HG03354 (cell line): Measurements from ENCODE around the gene GAS6.
"Not testable (repeated sequence)": the region's sequence is repeated elsewhere in the genome, so short reads cannot be mapped to it uniquely, and the experiment has no call there.

Experiments used
- ATAC-seq: cut with Tn5 transposase; IDR thresholded peaks from one replicate; pipeline ENCODE4 v1.9.1; 2021; ENCODE audit warnings: mild to moderate bottlenecking; ENCODE audit not compliant: unreplicated experiment, poor library complexity, severe bottlenecking

The GAS6 gene

GRCh38 chr13:113796964-113797676 lies 66.8 kb downstream of the GAS6 start:
- no peak for ATAC-seq

DNA sequence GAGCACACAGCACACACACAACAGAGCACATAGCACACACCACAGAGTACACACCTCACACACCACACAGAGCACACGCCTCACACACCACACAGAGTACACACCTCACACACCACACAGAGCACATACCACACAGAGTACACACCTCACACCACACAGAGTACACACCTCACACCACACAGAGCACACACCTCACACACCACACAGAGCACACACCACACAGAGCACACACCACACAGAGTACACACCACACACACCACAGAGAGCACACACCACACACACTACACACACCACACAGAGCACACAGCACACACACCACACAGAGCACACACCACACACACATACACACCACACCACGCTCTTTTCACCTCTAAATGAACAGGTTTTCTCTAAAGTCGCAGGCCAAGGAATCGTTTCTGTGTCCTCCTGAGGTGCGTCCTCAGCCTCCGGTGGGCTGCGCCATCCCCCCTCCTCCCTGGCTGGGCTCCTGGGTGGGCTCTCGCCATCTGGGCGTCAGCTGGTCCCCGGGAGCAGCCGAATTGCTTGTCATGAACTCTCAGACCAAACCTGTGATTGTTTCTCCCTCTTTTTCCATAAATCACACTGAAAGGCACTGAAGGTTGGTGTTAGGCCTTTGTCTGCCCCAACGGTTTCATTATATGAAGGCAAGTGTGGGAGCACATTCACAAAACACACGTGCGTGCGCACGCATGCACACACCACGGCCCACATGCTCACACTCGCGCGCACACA lies 67.5 kb downstream of the GAS6 start:
- ATAC-seq = no peak

- not testable (repeated sequence) for ATAC-seq
Measured at GRCh38 chr13:113795362-113795761, 68.5 kb downstream of the GAS6 start.

DNA sequence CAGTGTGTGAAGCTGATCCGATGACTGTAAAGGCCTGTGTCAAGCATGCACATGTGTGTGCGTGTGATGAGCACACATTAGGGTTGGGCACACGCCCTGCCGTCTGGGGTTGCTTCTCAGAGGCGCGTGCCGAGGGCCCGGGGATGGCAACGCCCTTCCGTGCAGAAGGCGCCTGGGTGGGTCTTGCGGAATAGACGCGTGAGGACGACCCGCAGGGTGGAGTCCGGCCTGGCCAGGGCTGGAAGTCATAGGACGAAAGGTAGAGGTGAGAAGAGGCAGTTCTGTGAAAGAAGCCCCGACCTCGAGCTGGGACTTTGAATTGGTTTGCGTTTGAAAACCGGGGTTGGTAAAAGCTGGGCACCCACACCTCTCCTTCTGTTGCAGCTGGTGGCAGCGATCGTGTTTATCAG lies 69.1 kb downstream of the GAS6 start:
- ATAC-seq = no peak

- ATAC-seq = no peak
Measured at GRCh38 chr13:113794086-113794485, 69.8 kb downstream of the GAS6 start.

DNA sequence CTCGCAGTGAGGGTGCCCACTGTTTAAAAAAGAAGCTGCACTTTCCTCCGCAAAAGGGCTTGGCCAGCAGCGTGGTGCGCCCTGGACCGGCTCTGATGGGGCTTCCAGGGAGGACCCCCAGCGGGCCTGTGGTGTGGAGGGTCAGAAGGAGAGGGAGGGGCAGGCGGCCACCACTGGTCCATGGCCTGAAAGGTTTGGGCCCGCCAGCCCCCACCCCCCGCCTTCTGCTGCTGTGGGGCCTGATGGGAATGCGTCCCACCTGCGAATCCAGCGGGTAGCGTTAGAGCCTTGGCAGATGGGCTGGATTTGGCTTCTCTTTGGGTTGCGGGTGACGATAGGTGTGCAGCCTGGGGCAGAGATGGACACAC lies 70.2 kb downstream of the GAS6 start:
- no peak for ATAC-seq

GRCh38 chr13:113792886-113793717 lies 70.8 kb downstream of the GAS6 start:
- ATAC-seq = no peak

GRCh38 chr13:113792236-113792770 lies 71.6 kb downstream of the GAS6 start:
- ATAC-seq = no peak

- no peak for ATAC-seq
Measured at GRCh38 chr13:113791761-113792160, 72.1 kb downstream of the GAS6 start.

GRCh38 chr13:113791226-113791625 lies 72.7 kb downstream of the GAS6 start:
- ATAC-seq = no peak

- ATAC-seq = not testable (repeated sequence)
Measured at GRCh38 chr13:113789931-113790330, 73.9 kb downstream of the GAS6 start.

DNA sequence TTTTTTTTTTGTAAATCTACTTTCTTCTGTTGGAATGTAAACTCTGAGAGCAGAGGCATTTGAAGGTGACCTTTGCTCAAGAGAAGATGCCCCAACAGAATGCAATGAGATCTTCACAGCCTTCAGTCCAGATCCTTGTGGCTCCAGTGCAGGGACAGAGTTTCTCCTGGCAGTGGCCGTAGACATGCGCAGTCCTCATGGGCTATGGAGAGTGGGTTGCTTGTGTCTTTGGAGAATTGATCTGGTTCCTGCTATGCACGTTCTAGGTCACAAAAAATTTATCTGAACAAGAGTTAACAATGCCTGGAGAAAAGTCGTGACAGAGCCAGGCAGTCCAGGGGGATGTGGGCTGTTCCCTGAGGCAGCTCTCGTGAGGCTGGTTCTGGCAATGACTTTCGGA lies 74.7 kb downstream of the GAS6 start:
- ATAC-seq = no peak

GRCh38 chr13:113788413-113789135 lies 75.3 kb downstream of the GAS6 start:
- no peak for ATAC-seq

DNA sequence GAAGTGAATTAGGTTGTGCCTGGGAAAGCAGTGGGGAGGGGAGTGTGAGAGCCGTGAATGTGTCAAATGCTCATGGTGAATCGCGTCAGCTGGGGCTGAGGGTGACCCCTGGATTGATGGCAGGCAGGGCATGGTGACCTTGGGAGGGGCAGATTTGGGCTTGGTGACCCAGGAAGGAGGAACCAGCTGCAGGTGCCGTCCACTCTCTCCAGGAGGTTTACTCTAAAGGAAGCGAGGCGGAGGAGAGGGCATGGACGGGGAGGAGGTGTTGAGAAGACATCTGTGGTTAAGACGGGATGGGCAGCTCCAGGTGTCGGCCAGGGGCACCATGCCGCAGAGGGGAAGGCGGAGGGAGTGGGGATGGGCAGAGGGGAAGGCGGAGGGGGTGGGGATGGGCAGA lies 76.2 kb downstream of the GAS6 start:
- no peak for ATAC-seq

- ATAC-seq = no peak
Measured at GRCh38 chr13:113786262-113786841, 77.5 kb downstream of the GAS6 start.

- ATAC-seq = no peak
Measured at GRCh38 chr13:113785051-113786010, 78.5 kb downstream of the GAS6 start.

DNA sequence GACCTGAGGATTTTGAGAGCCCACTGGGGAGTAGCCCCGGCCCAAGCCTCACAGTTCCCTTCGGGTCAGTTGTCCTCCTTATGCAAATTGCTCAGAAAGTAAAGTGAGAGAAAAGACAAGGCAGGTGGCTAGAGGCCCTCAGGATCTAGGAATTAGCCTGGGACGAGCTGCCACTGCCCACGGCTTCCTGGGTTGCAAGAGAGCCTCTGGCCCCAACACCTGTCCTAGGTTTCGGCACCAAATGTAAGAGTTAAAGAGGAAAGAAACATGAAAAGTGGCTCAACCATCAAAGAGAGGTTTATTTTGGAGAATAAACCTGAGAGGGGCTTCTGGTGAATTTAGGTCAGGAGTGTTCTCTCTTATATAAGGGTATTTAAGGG lies 79.2 kb downstream of the GAS6 start:
- no peak for ATAC-seq

- no peak for ATAC-seq
Measured at GRCh38 chr13:113783966-113784644, 79.8 kb downstream of the GAS6 start.
